Fibroblast of pulmonary artery (primary cell): Measurements from ENCODE around the gene COL7A1.
"Not testable (repeated sequence)": the region's sequence is repeated elsewhere in the genome, so short reads cannot be mapped to it uniquely, and the experiment has no call there.

Experiments used
- DNase-seq: peaks from one replicate; pipeline ENCODE4 v3.0.0-alpha.2; 2010; ENCODE audit warnings: low read depth
- H3K4me3 ChIP-seq: replicated peaks from 2 replicates; pipeline ENCODE4 v1.5.1; 2011; ENCODE audit warnings: low read depth, mild to moderate bottlenecking, control low read depth, low read length, moderate library complexity
- CTCF ChIP-seq: IDR thresholded peaks from 2 replicates; pipeline ENCODE4 v1.5.1; 2011; ENCODE audit warnings: mild to moderate bottlenecking, control low read depth, low read length, inconsistent platforms; ENCODE audit errors: missing control alignments

Gene COL7A1

GRCh38 chr3:48555949-48556795 lies 39.0 kb downstream of the COL7A1 start:
- peak overlapping the region; percentile 70 for H3K4me3 ChIP-seq
- no peak for DNase-seq
- TF ChIP-seq CTCF, result no peak

- no peak overlapping the region for H3K4me3 ChIP-seq
- DNase-seq, result no peak
- TF ChIP-seq CTCF, result no peak
These were observed 39.7 kb downstream of the COL7A1 start for GRCh38 chr3:48555231-48555948.

GRCh38 chr3:48553886-48554845 lies 41.0 kb downstream of the COL7A1 start:
- no peak overlapping the region for H3K4me3 ChIP-seq
- no peak for DNase-seq
- no peak for TF ChIP-seq CTCF

GRCh38 chr3:48553361-48553760 lies 41.8 kb downstream of the COL7A1 start:
- TF ChIP-seq CTCF, result no peak
- H3K4me3 ChIP-seq, result no peak overlapping the region
- no peak for DNase-seq

GRCh38 chr3:48552111-48552951 lies 42.8 kb downstream of the COL7A1 start:
- no peak overlapping the region for H3K4me3 ChIP-seq
- DNase-seq, result no peak
- no peak for TF ChIP-seq CTCF

GRCh38 chr3:48551651-48552050 lies 43.5 kb downstream of the COL7A1 start:
- not testable (repeated sequence) for H3K4me3 ChIP-seq, DNase-seq
